ENCODE measurements around the gene CCL19.
A peak's percentile ranks its signal among the peaks of the same experiment; 100 is the strongest.
"Not testable (repeated sequence)": the region's sequence is repeated elsewhere in the genome, so short reads cannot be mapped to it uniquely, and the experiment has no call there.

The CCL19 gene

GRCh38 chr9:34690983-34691935 is at the start of gene CCL19:
CCL19 (minus strand) TSS chr9:34691276; CDS start chr9:34691139, 137 bp downstream.
- DNase-seq: no peak

GRCh38 chr9:34740176-34740575 is 49.1 kb upstream of the CCL19 start:
- not testable (repeated sequence) for DNase-seq

DNA sequence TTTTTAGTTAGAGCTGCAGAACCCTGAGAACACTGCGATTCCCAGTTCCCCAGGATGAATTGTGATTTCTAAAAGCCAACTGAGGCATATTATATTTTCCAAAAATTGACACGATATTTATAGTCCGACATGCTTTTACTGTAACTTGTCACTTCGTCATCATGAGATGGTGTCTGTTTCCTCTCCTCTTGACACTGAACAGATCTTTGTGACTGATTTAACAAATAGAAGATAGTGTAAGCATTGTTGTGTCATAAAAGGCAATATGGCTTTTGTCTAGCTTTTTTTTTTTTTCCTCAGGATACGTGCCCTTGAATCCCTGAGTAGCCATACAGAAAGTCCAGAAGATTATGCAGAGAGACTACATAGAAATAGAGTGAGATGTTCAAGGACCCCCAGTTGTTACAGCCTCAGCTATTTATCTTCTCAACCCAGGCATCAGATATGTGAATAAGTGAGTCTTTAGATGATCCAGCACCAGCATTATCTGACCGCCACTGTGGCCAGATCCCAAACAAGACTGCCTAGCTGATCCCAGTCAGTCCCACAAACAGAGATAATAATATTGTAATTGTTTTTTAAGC is 46.7 kb upstream of the CCL19 start:
- no peak for DNase-seq

GRCh38 chr9:34734720-34735119 is 43.6 kb upstream of the CCL19 start:
- DNase-seq: no peak

GRCh38 chr9:34732886-34733285 is 41.8 kb upstream of the CCL19 start:
- DNase-seq: no peak

DNA sequence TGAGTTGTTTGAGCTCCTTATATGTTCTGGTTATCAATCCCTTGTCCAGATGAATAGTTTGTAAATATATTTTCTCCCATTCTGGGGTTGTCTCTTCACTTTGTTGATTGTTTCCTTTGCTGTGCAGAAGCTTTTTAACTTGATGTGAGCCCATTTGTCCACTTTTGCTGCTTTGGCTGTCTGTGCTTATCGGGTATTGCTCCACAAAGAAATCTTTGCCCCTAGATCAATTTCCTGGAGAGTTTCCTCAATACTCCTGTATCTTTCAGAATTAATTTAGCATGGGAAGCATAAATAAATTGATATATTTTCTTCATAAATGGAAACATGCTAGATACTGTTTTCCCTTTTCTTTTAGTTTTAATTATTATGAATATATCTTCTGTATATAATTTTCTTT is 41.4 kb upstream of the CCL19 start:
- no peak for DNase-seq

- no peak for DNase-seq
Observed at GRCh38 chr9:34723141-34723540, 32.1 kb upstream of the CCL19 start.

DNA sequence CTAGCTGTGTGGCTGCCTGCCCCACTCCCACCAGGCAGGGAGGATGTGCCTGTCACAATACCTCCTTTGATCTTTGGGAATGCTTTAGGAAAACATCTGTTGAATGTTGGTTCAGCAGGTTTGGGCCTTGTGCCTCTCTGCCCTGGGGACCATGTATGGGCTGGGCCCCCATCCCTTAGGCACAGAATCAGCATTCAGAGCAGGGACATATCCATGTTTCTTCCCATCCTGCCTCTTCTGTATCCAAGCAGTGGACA is 28.6 kb upstream of the CCL19 start:
- not testable (repeated sequence) for DNase-seq

- no peak for DNase-seq
Observed at GRCh38 chr9:34719021-34719768, 28.1 kb upstream of the CCL19 start.

DNA sequence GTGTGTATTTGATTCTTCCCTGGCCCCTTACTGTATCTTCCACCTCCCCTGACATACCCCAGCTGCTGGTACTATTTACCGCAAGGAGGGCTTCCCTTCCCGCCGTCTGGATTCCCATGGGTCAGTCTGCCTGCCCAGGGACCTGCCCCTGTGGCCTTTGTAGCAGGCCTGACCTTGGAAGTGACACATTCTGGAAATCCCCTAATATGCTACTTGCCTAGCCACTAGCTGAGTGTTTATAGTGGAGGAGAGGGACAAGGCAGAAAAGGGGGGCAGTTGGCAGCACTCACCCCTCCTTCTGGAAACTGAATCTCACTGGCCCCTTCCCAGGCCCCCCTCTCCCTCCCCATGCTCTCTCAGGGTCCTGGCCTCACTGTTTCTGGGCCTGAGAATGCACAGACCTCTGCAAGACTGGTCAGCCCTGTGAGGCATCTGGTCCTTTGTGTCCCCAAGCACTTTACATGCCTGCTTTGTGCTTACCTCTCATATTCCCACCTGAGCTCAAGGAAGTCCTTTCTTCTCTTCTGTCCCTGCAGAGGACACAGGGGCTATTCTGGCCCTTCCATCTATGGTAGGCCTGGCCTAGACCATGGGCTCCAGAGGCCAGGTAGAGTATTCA is 27.0 kb upstream of the CCL19 start:
- DNase-seq: no peak

- peak; percentile 4 for DNase-seq
Observed at GRCh38 chr9:34716711-34717110, 25.6 kb upstream of the CCL19 start.

DNA sequence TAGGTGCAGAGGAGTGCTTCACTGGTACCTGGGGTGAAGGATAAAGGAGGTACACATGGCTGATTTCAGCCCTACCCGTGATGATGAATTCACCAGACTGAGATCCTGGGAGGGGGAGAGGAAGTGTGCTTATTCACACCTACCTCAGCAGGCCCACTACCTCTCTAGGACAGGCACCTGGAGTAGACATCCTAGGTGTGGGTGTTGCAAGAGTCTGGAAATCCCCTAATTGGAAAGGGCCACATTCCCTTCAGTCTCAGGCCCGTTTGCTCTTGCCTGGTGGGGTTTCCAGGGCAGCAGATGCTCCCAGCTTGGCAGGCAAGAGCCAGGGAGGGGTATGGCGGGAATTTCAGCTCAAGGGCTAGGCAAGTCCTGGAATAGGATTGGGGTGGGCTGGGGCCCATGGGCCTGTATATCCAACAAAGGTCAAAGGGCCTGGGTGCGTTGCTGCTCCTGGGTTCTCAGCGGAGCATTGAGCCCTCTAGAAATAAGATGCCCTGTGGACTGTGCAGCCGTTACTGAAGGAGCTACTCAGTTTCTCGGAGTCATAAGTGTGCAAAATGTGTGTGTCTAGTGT is 24.7 kb upstream of the CCL19 start:
- no peak for DNase-seq

GRCh38 chr9:34714007-34714406 is 22.9 kb upstream of the CCL19 start:
- no peak for DNase-seq

DNA sequence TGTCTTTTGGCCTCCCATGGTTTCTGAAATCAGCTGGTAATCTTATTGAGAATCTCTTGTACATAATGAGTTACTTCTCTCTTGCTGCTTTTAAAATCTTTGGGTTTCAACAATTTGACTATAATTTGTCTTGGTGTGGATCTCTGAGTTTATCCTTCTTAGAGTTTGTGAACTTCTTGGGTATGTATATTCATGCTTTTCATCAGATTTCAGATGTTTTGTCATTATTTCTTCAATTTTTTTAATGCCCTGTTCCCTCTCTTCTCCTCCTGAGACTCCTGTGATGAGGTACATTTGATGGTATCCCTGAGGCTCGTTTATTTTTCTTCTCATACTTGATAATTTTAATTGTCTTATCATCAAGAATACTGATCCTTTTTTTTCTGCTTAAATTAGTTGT is 21.1 kb upstream of the CCL19 start:
- no peak for DNase-seq

- DNase-seq: no peak
Observed at GRCh38 chr9:34710023-34710422, 18.9 kb upstream of the CCL19 start, which contains the start of gene CCL21. CCL21 (minus strand) TSS chr9:34710136; CDS start chr9:34710066, 70 bp downstream.

- DNase-seq: no peak
Observed at GRCh38 chr9:34709196-34709978, 18.3 kb upstream of the CCL19 start.

DNA sequence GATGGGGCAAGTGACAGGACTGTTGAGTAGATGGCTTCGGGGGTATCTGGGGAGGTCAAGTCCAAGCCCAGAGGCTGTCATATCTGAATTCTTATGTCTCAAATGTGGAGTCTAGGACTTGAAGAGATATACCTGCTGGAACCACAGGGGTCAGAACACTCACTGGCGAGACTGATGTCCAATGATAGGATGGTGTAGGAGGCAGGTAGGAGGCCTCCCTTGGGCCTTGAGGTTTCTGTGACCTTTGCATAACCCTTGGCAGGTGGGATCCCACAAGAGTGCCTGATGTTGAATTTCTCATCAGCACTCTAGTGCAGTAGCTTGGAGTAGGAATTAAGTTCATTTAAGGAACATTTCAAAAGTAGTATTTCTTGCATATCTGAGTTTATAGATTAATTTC is 16.1 kb upstream of the CCL19 start:
- DNase-seq: no peak

- peak; percentile 76 for DNase-seq
Observed at GRCh38 chr9:34701769-34702736, 11.0 kb upstream of the CCL19 start.

DNA sequence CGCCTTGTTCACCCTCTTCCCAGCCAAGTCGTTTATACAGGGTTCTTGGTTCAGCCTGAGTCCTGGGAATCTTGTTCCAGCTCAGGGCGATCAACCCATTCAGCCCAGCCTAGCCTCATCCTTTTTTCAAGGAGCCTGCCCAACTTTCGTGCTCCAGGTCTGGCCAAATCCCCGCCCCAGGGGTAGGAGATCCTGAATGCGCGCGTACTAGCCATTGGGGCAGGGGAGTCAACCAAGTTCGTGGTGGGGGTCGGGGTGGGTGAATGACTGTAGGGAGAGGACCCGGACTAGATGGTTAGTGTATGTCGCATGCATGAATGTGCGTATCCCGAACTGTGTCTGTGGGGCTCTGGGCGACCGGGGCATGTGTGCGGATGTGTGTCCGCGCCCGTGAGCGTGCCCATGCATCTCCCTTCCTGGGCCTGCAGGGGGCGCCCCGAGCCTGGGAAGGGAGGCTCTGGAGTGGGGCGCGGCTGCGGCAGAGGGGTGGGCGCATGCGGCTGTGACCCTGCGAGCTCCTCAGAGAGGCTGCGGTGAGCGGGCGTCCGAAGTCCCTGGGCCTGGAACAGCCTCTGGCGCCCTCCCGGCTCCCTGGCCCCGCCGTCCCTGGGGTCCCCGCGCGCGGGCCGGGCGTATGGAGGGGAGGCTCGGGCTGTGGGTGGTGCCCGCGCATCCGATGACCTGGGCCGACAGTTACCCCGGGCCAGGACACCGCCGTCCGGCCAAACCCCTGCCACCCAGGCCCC is 10.1 kb upstream of the CCL19 start:
- DNase-seq: peak; percentile 78

DNA sequence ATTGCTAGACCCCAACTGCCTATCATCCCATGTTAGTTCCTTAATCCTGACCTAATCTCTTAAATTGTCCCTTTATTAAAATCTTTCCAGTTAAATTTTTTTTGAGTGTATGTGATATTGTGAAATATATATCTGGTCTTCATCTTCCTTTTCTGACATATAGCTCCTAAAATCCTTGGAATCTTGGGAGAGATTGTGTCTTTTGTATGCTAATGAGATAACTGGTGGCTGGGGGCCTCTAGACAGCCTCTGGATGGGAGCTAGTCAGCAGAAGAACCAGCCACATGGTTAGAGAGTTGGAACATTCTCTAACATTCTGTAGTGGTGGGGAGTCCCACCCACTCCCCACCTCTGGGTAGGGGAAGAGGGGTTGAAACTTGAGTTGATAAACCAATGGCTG is 3.7 kb upstream of the CCL19 start:
- DNase-seq: no peak

All from NCI-H69 (cell line).